Esophagus muscularis mucosa (tissue), 4 donors: ENCODE measurements around the gene ITPR2.

Source experiments
- CTCF ChIP-seq, 3 experiments: fragments of 200-600 bp in 2 of 3; fragments of 450-650 bp in 1 of 3; sonication (generic) in 2 of 3; IDR thresholded peaks; one replicate each; pipeline ENCODE4 v1.5.1; 2017 to 2019; ENCODE audit warnings: antibody characterized with exemption in 3 of 3, mild to moderate bottlenecking in 2 of 3, moderate library complexity in 1 of 3
- EP300 ChIP-seq: sonication (generic); formaldehyde crosslinking; IDR thresholded peaks from one replicate; pipeline ENCODE4 v1.6.1; 2017; ENCODE audit warnings: antibody characterized with exemption
- POLR2A ChIP-seq: fragments of 450-650 bp; IDR thresholded peaks from one replicate; pipeline ENCODE4 v1.6.1; 2017; ENCODE audit warnings: antibody characterized with exemption, moderate library complexity, mild to moderate bottlenecking, low read depth
- POLR2AphosphoS5 ChIP-seq, 2 donors: sonication (generic); formaldehyde crosslinking; IDR thresholded peaks; one replicate each; pipeline ENCODE4 v1.6.1; 2017; ENCODE audit warnings: antibody characterized with exemption in 2 of 2

DNA sequence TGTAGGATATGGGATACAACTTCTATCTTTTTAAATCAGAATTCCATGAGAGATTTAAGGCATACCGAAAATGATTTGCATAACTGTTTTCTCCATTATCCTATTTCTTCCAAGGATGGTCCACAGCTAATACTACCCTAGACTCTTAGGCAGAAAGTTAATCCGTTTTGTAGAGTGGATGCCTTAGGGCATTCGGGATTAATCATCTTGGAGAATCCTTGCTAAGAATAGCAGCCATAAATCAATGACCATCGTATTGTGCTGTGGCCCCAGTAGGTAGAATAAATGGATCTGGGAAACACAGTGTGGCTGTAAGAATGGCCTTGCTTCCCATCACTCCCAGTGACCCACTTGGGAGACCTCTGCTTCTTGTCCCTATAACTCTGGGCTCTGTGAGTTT, 538.0 kb downstream of the ITPR2 start:
- TF ChIP-seq POLR2A (no peak), CTCF (IDR thresholded peaks at IDR 0.05) (no peak), POLR2AphosphoS5 (IDR thresholded peaks at IDR 0.05) (no peak), EP300 (no peak)
